Measurements from ENCODE around the gene LTBP3.

The LTBP3 gene

GRCh38 chr11:65503949-65504673 is 54.0 kb downstream of the LTBP3 start:
- TF ChIP-seq, protein P1, sequence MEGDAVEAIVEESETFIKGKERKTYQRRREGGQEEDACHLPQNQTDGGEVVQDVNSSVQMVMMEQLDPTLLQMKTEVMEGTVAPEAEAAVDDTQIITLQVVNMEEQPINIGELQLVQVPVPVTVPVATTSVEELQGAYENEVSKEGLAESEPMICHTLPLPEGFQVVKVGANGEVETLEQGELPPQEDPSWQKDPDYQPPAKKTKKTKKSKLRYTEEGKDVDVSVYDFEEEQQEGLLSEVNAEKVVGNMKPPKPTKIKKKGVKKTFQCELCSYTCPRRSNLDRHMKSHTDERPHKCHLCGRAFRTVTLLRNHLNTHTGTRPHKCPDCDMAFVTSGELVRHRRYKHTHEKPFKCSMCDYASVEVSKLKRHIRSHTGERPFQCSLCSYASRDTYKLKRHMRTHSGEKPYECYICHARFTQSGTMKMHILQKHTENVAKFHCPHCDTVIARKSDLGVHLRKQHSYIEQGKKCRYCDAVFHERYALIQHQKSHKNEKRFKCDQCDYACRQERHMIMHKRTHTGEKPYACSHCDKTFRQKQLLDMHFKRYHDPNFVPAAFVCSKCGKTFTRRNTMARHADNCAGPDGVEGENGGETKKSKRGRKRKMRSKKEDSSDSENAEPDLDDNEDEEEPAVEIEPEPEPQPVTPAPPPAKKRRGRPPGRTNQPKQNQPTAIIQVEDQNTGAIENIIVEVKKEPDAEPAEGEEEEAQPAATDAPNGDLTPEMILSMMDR (IDR thresholded peaks at IDR 0.05; ENCODE audit: low read depth, low read length): no peak
- DNase-seq (ENCODE audit: extremely low read depth, low read depth): no peak

- TF ChIP-seq, protein P1 (IDR thresholded peaks at IDR 0.05; ENCODE audit: low read depth, low read length): no peak
- DNase-seq (ENCODE audit: extremely low read depth, low read depth): no peak
Measured at GRCh38 chr11:65503368-65503948, 54.7 kb downstream of the LTBP3 start.

GRCh38 chr11:65502555-65503367 is 55.4 kb downstream of the LTBP3 start:
- no peak for DNase-seq (ENCODE audit: extremely low read depth, low read depth)
- TF ChIP-seq, protein P1 (IDR thresholded peaks at IDR 0.05; ENCODE audit: low read depth, low read length): no peak

DNA sequence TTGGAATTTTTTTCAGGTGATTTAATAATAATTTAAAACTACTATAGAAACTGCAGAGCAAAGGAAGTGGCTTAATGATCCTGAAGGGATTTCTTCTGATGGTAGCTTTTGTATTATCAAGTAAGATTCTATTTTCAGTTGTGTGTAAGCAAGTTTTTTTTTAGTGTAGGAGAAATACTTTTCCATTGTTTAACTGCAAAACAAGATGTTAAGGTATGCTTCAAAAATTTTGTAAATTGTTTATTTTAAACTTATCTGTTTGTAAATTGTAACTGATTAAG is 55.9 kb downstream of the LTBP3 start:
- DNase-seq (ENCODE audit: extremely low read depth, low read depth): no peak
- TF ChIP-seq, protein P1 (IDR thresholded peaks at IDR 0.05; ENCODE audit: low read depth, low read length): no peak

- TF ChIP-seq, protein P1 (IDR thresholded peaks at IDR 0.05; ENCODE audit: low read depth, low read length): no peak
- no peak for DNase-seq (ENCODE audit: extremely low read depth, low read depth)
Measured at GRCh38 chr11:65501472-65502273, 56.5 kb downstream of the LTBP3 start.

DNA sequence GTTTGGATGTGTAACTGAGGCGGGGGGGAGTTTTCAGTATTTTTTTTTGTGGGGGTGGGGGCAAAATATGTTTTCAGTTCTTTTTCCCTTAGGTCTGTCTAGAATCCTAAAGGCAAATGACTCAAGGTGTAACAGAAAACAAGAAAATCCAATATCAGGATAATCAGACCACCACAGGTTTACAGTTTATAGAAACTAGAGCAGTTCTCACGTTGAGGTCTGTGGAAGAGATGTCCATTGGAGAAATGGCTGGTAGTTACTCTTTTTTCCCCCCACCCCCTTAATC is 57.0 kb downstream of the LTBP3 start:
- no peak for DNase-seq (ENCODE audit: extremely low read depth, low read depth)

More for the DNA sequence above, 57.0 kb downstream of the LTBP3 start:
- TF ChIP-seq, protein P1 (IDR thresholded peaks at IDR 0.05; ENCODE audit: low read depth, low read length): no peak

Data from AG09319 (cell line).